Spleen (tissue), 11 donors: Measurements from ENCODE around the gene ARHGEF28. TPM values are rescaled to one million over a fixed set of nuclear protein-coding genes. Genes with fewer than 3 reads are reported as not detected.

Source experiments
- DNase-seq: peaks from one replicate; pipeline ENCODE4 v3.0.0-alpha.2; 2020
- H3K27ac ChIP-seq, 8 donors: fragments of 200-600 bp; sonication (generic) in 7 of 8; 1 replicate in 4 of 8; 2 replicates in 4 of 8; pipeline versions ENCODE4 v1.5.0 to v1.8.0; 2016 to 2021; ENCODE audit warnings: inconsistent platforms in 4 of 8, mild to moderate bottlenecking in 4 of 8, moderate library complexity in 1 of 8
- H3K27me3 ChIP-seq, 7 donors: fragments of 200-600 bp; sonication (generic) in 6 of 7; replicated peaks in 1 of 7; 1 replicate in 4 of 7; 2 replicates in 3 of 7; pipeline versions ENCODE4 v1.5.0 to v1.8.0; 2016 to 2021; ENCODE audit warnings: inconsistent platforms in 3 of 7, mild to moderate bottlenecking in 1 of 7
- H3K36me3 ChIP-seq, 6 donors: fragments of 200-600 bp; sonication (generic) in 5 of 6; 1 replicate in 4 of 6; 2 replicates in 2 of 6; pipeline versions ENCODE4 v1.5.0 to v1.8.0; 2016 to 2021; ENCODE audit warnings: inconsistent platforms in 2 of 6
- H3K4me1 ChIP-seq, 6 donors: fragments of 200-600 bp; sonication (generic) in 5 of 6; 1 replicate in 3 of 6; 2 replicates in 3 of 6; pipeline versions ENCODE4 v1.5.0 to v1.8.0; 2016 to 2021; ENCODE audit warnings: inconsistent platforms in 3 of 6
- H3K4me3 ChIP-seq, 8 donors: fragments of 200-600 bp; sonication (generic) in 7 of 8; 1 replicate in 4 of 8; 2 replicates in 4 of 8; pipeline versions ENCODE4 v1.5.0 to v1.8.0; 2016 to 2021; ENCODE audit warnings: inconsistent platforms in 4 of 8, mild to moderate bottlenecking in 4 of 8, moderate library complexity in 2 of 8
- H3K9me3 ChIP-seq, 8 donors: fragments of 200-600 bp; sonication (generic) in 7 of 8; 1 replicate in 4 of 8; 2 replicates in 4 of 8; pipeline versions ENCODE4 v1.5.0 to v1.8.0; 2016 to 2021; ENCODE audit warnings: inconsistent platforms in 4 of 8
- CTCF ChIP-seq, 11 experiments: fragments of 200-600 bp in 7 of 11; fragments of 450-650 bp in 4 of 11; sonication (generic) in 4 of 11; IDR thresholded peaks in 8 of 11; conservative IDR thresholded peaks in 3 of 11; 1 replicate in 7 of 11; 2 replicates in 4 of 11; pipeline versions ENCODE4 v1.4.0 to v1.8.0; 2016 to 2021; ENCODE audit warnings: antibody characterized with exemption in 11 of 11, inconsistent platforms in 4 of 11, mild to moderate bottlenecking in 1 of 11
- POLR2A ChIP-seq, 3 donors: fragments of 450-650 bp; IDR thresholded peaks; one replicate each; pipeline ENCODE4 v1.5.1; 2017; ENCODE audit warnings: antibody characterized with exemption in 3 of 3, mild to moderate bottlenecking in 1 of 3
- POLR2AphosphoS5 ChIP-seq, 3 donors: sonication (generic); formaldehyde crosslinking; IDR thresholded peaks; one replicate each; pipeline ENCODE4 v1.5.1; 2017; ENCODE audit warnings: antibody characterized with exemption in 3 of 3
- WGBS, 5 donors: extraction: QIAGEN DNeasy Blood & Tissue Kit in 3 of 5; methylation state at CpG; one replicate each; pipeline versions ENCODE4 v1.1.5 to v1.1.7; 2013 to 2018; 5-methylcytosine and 5-hydroxymethylcytosine counted together
- intact Hi-C: fragments of 100-400 bp; cut with DNase I; formaldehyde crosslinking; loops from one replicate; pipeline ENCODE4 v1.15.0; 2023; ENCODE audit warnings: low total_unique reads
- polyA plus RNA-seq, 3 donors: library from polyadenylated mRNA; stranded (reverse); fragments of 200-250 nt; gene quantifications; one replicate each; pipeline ENCODE4 v1.2.1, GENCODE V29; 2013
- total RNA-seq, 7 donors: library from RNA; depleted of rRNA in 3 of 7; stranded (reverse); fragments of >200 nt in 3 of 7; fragmentation: NEBNext Ultra II Directional in 4 of 7; extraction: Animal tissue kit (Norgen Biotek cat#: 25700) in 4 of 7; gene quantifications; one replicate each; pipeline versions ENCODE4 v1.1.0 to v1.2.1, GENCODE V29; 2016 to 2021
- donor health status: healthy with polysubstance abuse.
- donor health status: DM: no; HTN: no; CAD: no; lungs with moderate emphysema.
- donor health status: DM: no; HTN: no; CAD: no.
- donor health status: Bipolar disorder and iron deficiency.
- donor health status: healthy.
- donor health status: DM: no; HTN: no; CAD: no.
- donor health status: DM: yes; HTN: yes; CAD: no.

Gene ARHGEF28
- total and polyA plus RNA-seq, 10 donors, result 0.53 to 17.5 (median 8.8) TPM

- no peaks in the 10 kb centered on the region for H3K9me3 ChIP-seq
- intact Hi-C loops, result no loop called here
- H3K27ac ChIP-seq, result no peak overlapping the region
- peaks cover 0 to 3% (median 0%) of the 10 kb centered on the region in 6 donors for H3K36me3 ChIP-seq
- H3K27me3 ChIP-seq, result no peaks in the 10 kb centered on the region
- TF ChIP-seq CTCF (IDR thresholded peaks at IDR 0.05 in 8 of 11, conservative IDR thresholded peaks at IDR 0.05 in 3 of 11) (no peak), POLR2A (IDR thresholded peaks at IDR 0.05) (no peak), POLR2AphosphoS5 (IDR thresholded peaks at IDR 0.05) (no peak)
- H3K4me3 ChIP-seq, result no peak overlapping the region
- WGBS, 5 donors, result 89 to 94% (median 91%) methylated on average over 7 of the region's 7 CpGs
- H3K4me1 ChIP-seq, result no peaks in the 10 kb centered on the region
- no peak for DNase-seq
Observed at GRCh38 chr5:73883646-73884045, 257.6 kb downstream of the ARHGEF28 start.

GRCh38 chr5:73887688-73888087, 261.7 kb downstream of the ARHGEF28 start:
- intact Hi-C loops, result no loop called here

GRCh38 chr5:73890569-73890968, 264.6 kb downstream of the ARHGEF28 start:
- H3K27me3 ChIP-seq, result no peaks in the 10 kb centered on the region
- DNase-seq, result no peak
- H3K36me3 ChIP-seq, result peaks cover 0 to 3% (median 0%) of the 10 kb centered on the region in 6 donors
- 84 to 98% (median 90%) methylated on average over 4 of the region's 4 CpGs for WGBS, 5 donors
- H3K27ac ChIP-seq, result no peak overlapping the region
- intact Hi-C loops, result no loop called here
- H3K4me3 ChIP-seq, result no peak overlapping the region
- no peaks in the 10 kb centered on the region for H3K4me1 ChIP-seq
- H3K9me3 ChIP-seq, result no peaks in the 10 kb centered on the region
- TF ChIP-seq POLR2AphosphoS5 (IDR thresholded peaks at IDR 0.05) (no peak), CTCF (IDR thresholded peaks at IDR 0.05 in 8 of 11, conservative IDR thresholded peaks at IDR 0.05 in 3 of 11) (no peak), POLR2A (IDR thresholded peaks at IDR 0.05) (no peak)

More at GRCh38 chr5:73887688-73888087, 261.7 kb downstream of the ARHGEF28 start:
- TF ChIP-seq CTCF (IDR thresholded peaks at IDR 0.05 in 8 of 11, conservative IDR thresholded peaks at IDR 0.05 in 3 of 11) (no peak), POLR2AphosphoS5 (IDR thresholded peaks at IDR 0.05) (no peak), POLR2A (IDR thresholded peaks at IDR 0.05) (no peak)
- H3K27me3 ChIP-seq, result no peaks in the 10 kb centered on the region
- no peak for DNase-seq
- H3K9me3 ChIP-seq, result no peaks in the 10 kb centered on the region
- peaks cover 0 to 3% (median 0%) of the 10 kb centered on the region in 6 donors for H3K36me3 ChIP-seq
- H3K4me3 ChIP-seq, result no peak overlapping the region
- H3K4me1 ChIP-seq, result no peaks in the 10 kb centered on the region
- no peak overlapping the region for H3K27ac ChIP-seq
- WGBS, 5 donors, result 81 to 93% (median 91%) methylated on average over 4 of the region's 4 CpGs

- 84 to 96% (median 95%) methylated on average over 6 of the region's 6 CpGs for WGBS, 5 donors
- intact Hi-C loops, result no loop called here
- no peak overlapping the region for H3K4me3 ChIP-seq
- no peaks in the 10 kb centered on the region for H3K27me3 ChIP-seq
- no peaks in the 10 kb centered on the region for H3K9me3 ChIP-seq
- no peaks in the 10 kb centered on the region for H3K4me1 ChIP-seq
- no peak overlapping the region for H3K27ac ChIP-seq
- TF ChIP-seq POLR2A (IDR thresholded peaks at IDR 0.05) (no peak), POLR2AphosphoS5 (IDR thresholded peaks at IDR 0.05) (no peak), CTCF (IDR thresholded peaks at IDR 0.05 in 8 of 11, conservative IDR thresholded peaks at IDR 0.05 in 3 of 11) (no peak)
- no peak for DNase-seq
- no peaks in the 10 kb centered on the region for H3K36me3 ChIP-seq
Observed at GRCh38 chr5:73892218-73892617, 266.2 kb downstream of the ARHGEF28 start.
